HUDEP-2 (cell line): ENCODE data around the gene POMGNT1.

Experiments used
- DNase-seq, 76 experiments: peaks; one replicate each; lab custom pipeline; 2025; ENCODE audit not compliant: unreplicated experiment in 76 of 76; lab: John Stamatoyannopoulos, UW

POMGNT1 gene

DNA sequence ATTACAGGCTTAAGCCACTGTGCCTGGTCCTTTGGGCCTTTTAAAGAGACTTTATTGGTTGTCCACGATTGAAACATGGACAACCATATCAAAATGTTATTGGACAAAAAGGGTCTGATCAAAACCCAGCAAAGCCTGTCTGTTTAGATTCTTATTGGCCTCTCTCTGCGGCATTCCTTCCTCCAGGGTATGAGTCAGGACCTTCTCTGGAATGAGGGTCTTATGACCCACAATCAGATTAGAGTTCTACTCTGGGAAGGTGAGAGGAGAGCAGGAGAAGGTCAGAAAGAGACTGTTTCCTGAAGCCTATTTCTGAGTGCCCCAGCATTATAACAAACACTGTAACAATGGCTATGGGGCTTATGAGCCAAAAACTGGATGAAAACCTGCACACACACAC lies 12.8 kb upstream of the POMGNT1 start:
- DNase-seq = no peak

DNA sequence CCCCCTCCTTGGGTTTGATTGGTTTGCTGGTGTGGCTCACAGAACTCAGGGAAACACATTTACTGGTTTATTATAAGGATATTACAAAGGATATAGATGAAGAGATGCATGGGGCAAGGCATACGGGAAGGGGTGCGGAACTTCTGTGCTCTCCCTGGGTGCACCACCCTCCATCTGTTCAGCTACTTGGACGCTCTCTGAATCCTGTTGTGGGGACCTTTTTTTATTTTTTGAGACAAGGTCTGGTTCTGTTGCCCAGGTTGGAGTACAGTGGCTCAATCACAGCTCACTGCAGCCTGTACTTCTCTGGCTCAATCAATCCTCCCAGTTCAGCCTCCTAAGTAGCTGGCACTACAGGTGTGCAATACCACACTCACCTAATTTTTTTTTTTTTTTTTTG lies 12.3 kb upstream of the POMGNT1 start:
- no peak for DNase-seq

DNA sequence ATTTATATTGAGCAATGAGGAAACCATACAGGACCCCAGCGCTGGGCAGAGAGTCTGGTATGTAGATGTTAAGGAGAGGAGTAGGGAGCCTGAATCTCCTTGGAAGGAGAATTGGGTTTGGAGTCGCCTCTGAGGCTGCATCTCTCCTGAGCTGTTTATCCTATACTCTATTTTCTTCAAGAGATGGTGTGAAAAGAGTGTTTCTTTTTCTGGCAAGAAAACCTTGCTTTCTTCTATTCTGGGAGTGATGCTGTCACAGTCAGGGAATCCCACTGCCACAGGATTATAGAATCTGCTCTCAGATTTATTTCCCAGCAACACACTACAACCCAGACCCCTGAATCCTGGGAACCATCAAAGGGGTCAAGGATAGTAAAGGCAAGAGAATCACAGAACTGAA lies 8.2 kb upstream of the POMGNT1 start:
- no peak for DNase-seq

- no peak for DNase-seq
These were observed 7.6 kb upstream of the POMGNT1 start for GRCh38 chr1:46205791-46206190.

DNA sequence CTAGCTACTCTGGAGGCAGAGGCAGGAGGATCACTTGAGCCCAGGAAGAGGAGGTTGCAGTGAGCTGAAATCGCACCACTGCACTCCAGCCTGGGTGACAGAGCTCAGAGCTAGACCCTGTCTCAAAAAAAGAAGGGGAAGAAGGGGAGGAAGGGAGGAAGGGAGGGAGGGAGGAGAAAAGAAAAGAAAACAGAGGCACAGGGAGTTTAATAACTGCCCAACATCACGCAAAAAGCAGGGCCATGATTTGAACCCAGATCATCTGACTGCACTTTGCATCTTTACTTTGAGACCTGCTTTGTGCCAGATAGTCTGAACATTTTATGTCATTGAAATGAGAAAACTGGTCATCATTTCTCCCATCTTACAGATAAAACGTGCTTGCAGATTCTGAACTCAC lies 6.9 kb upstream of the POMGNT1 start:
- no peak for DNase-seq

DNA sequence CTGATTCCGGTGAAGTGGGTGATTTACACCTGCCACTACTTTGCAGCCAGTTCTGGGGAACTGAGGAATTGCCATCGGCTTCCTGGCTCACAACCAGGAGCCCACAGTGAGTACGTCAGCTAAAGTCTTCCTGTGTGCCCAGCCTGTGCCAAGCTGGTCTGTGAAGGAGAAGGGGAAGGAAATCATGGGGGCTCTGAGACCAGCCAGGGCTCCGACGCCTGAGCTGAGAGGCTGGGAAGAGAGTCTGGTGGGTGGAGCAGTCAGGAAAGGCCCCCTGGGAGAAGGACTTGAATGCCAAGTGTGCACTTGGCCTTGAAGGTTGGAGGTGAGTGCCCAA lies 6.1 kb upstream of the POMGNT1 start:
- DNase-seq = no peak

DNA sequence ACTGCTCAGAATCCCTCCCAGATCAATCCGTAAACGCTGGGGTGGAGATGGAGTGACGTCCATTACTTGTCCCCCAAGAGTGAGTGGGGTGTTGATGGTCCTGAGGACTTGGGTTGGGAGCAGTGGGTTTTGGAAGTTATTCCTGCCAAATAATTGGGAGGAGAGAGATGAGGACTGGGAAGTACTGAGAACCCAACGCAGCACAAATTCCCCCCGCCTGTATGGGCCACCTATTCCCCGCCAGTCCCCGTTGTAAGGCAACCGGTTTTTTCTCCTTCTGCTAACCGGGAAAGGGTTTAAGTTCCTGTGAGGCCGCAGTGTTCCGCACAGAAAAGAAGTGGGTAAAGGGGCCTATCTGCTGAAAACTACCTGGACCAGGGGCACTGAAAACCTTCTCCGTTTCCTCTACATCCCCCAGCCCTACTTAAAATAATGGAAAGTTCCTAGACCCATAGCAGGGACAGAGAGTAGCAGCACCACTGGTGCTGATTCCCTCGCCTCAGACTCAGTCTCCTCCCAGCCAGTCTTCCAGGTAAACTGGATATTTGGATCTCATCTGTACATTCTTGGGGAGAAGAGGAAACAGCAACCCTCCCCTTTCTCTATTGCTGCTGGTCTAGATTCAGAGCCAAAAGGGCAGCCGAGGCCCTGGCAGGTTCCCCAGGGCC lies 5.6 kb upstream of the POMGNT1 start:
- DNase-seq = no peak

GRCh38 chr1:46199233-46199749 lies 1.1 kb upstream of the POMGNT1 start:
- DNase-seq = no peak

GRCh38 chr1:46197560-46197963 lies 672 bp downstream of the POMGNT1 start:
- no peak for DNase-seq

- DNase-seq = no peak
These were observed 1.6 kb downstream of the POMGNT1 start for GRCh38 chr1:46196609-46197008.

DNA sequence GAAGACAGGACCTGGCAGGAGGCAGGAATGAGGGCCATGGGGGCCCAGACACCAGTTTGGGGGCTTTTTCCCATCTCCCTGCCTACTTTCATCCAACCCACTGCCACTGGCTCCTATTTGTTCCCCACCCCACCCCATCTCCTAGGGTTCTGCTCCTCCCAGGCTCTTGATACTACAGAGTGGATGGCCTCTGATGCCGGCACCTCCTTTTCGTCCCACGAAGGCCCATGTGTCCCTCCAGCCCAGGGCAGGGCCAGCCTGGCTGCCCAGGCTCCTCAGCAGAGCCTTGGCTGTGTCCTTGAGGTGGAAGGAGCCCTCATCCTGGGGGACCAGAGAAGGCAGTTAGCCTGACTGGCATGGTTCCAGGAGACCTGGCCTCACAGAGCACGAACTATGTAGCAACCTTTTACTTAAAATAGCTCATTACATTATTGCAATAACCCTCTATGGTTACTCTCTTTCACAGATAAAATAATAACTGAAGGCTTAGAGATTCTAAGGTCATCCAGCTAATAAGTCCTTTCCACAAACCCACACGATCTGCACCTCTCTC lies 3.5 kb downstream of the POMGNT1 start:
- DNase-seq = no peak

- DNase-seq = no peak
These were observed 4.2 kb downstream of the POMGNT1 start for GRCh38 chr1:46193984-46194570.

DNA sequence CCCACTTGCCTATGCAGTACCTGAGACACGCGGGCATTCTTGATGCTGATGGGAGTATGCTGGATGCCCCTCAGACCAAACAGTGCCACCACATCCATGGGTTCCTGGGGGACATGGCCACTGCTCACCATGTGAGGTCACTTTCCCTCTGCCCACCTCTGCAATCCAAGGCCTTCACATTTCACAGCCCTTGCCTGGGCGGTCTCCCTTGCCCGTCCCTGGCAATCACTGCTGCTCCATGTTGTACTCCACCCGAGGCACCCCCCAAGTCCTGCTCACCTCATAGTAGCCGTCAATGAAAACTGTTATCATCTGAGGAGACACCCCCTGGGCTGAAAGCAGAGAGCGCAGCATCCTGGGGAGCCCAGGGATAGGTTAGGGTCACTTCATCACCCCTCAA lies 4.9 kb downstream of the POMGNT1 start:
- DNase-seq = no peak

GRCh38 chr1:46192171-46192570 lies 6.1 kb downstream of the POMGNT1 start:
- no peak for DNase-seq

DNA sequence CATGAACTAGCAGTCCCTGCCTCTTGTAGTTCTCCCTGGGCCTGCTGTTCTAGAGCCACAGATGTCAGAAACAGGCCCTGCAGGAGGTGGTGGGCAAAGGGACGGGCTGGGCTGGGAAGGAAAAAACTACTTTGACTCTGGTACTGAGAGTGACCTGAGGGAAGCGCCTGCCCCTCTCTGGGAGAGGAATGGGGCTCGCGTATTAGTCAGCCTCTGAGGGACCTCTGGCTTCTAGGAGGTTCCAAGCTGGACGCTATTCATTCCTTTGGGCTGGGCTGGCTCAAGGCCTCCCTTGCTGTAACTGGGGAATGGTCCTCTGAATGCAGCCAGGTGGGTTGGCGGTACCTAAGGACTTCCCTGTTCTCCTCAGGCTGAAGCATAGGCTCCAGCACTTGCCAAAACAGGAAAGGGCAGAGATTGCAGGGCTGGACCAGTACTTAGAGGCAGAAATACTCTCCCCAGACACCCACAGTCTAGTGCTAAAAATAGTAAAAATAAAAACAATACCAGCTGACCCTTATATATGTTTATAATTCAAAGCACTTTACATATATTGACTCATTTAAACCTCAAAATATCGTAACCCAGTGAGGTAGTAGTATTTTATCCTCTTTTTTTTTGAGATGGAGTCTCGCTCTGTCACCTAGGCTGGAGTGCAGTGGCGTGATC lies 7.1 kb downstream of the POMGNT1 start:
- DNase-seq = no peak

DNA sequence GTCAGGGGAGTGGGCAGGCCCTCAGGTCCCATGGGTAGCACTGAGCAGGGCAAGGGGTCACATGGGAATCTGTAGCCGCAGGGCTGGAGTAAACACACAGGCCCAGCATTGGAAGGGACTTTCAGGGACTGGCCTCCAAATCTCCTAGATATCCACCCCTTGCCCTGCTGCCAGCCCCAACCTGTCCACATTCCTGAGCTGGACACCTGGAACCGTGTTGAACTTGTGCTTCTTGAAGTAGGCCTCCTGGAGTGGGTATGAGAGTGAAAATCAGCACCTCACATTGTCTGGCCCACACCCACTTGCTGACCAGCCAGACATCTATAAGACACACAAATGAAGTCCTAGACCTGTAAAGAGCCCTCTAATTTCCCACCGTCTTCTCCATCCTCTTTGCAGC lies 7.7 kb downstream of the POMGNT1 start:
- no peak for DNase-seq

- DNase-seq = no peak
These were observed 9.8 kb downstream of the POMGNT1 start for GRCh38 chr1:46188295-46189030.

- no peak for DNase-seq
These were observed 10.9 kb downstream of the POMGNT1 start for GRCh38 chr1:46187106-46187869.

GRCh38 chr1:46186076-46186475 lies 12.2 kb downstream of the POMGNT1 start:
- no peak for DNase-seq

DNA sequence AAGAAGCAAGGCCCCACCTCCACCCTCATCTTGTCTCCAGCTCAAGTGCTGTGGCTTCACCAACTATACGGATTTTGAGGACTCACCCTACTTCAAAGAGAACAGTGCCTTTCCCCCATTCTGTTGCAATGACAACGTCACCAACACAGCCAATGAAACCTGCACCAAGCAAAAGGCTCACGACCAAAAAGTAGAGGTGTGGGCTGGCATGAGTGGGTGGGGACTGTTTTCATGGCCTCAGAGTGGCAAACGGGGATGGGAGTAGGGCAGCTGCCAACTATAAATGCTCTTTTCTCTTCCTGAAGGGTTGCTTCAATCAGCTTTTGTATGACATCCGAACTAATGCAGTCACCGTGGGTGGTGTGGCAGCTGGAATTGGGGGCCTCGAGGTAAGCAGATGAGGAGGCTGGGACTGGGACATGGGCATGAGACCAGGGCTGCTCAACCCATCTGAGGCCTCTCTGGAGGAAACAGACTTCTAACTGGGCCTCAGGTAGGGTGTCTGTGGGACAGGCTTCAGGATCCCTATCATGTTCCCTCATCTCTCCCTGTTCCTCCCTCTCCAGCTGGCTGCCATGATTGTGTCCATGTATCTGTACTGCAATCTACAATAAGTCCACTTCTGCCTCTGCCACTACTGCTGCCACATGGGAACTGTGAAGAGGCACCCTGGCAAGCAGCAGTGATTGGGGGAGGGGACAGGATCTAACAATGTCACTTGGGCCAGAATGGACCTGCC lies 13.1 kb downstream of the POMGNT1 start:
- peak in 4 of 76 experiments; percentile 9 to 28 (median 18) for DNase-seq
